Parathyroid adenoma (tissue), 2 donors: ENCODE data around the gene XXYLT1.
"Not testable (repeated sequence)": the region's sequence is repeated elsewhere in the genome, so short reads cannot be mapped to it uniquely, and the experiment has no call there.

Source experiments
- H2AFZ ChIP-seq: fragments of 300-600 bp; sonication (generic); one replicate; pipeline ENCODE4 v1.7.0; 2017; ENCODE audit warnings: antibody characterized with exemption, mild to moderate bottlenecking
- H3K27ac ChIP-seq: fragments of 300-600 bp; sonication (generic); one replicate; pipeline ENCODE4 v1.7.0; 2017
- H3K27me3 ChIP-seq: fragments of 300-600 bp; sonication (generic); one replicate; pipeline ENCODE4 v1.7.0; 2017; ENCODE audit warnings: low read length; ENCODE audit not compliant: control insufficient read depth, insufficient read depth
- H3K36me3 ChIP-seq: fragments of 300-600 bp; sonication (generic); one replicate; pipeline ENCODE4 v1.7.0; 2017; ENCODE audit warnings: low read length; ENCODE audit not compliant: control insufficient read depth, insufficient read depth
- H3K4me1 ChIP-seq: fragments of 300-600 bp; sonication (generic); one replicate; pipeline ENCODE4 v1.7.0; 2017; ENCODE audit warnings: control low read depth
- H3K4me2 ChIP-seq: fragments of 300-600 bp; sonication (generic); one replicate; pipeline ENCODE4 v1.7.0; 2017; ENCODE audit warnings: low read length
- H3K4me3 ChIP-seq: fragments of 300-600 bp; sonication (generic); one replicate; pipeline ENCODE4 v1.7.0; 2017; ENCODE audit warnings: low read depth, low read length
- H3K79me2 ChIP-seq: fragments of 300-600 bp; sonication (generic); one replicate; pipeline ENCODE4 v1.7.0; 2017; ENCODE audit warnings: control low read depth
- H3K9ac ChIP-seq: fragments of 300-600 bp; sonication (generic); one replicate; pipeline ENCODE4 v1.7.0; 2017; ENCODE audit warnings: mild to moderate bottlenecking
- H3K9me3 ChIP-seq: fragments of 300-600 bp; sonication (generic); one replicate; pipeline ENCODE4 v1.7.0; 2017; ENCODE audit warnings: low read length; ENCODE audit not compliant: control insufficient read depth
- TF ChIP-seq, protein P1 (sequence below): fragments of 300-600 bp; sonication (generic); IDR thresholded peaks from one replicate; pipeline ENCODE4 v1.7.0; 2017; ENCODE audit warnings: antibody characterized with exemption, mild to moderate bottlenecking
- donor health status: primary hyperparathyroidism.

Gene XXYLT1

DNA sequence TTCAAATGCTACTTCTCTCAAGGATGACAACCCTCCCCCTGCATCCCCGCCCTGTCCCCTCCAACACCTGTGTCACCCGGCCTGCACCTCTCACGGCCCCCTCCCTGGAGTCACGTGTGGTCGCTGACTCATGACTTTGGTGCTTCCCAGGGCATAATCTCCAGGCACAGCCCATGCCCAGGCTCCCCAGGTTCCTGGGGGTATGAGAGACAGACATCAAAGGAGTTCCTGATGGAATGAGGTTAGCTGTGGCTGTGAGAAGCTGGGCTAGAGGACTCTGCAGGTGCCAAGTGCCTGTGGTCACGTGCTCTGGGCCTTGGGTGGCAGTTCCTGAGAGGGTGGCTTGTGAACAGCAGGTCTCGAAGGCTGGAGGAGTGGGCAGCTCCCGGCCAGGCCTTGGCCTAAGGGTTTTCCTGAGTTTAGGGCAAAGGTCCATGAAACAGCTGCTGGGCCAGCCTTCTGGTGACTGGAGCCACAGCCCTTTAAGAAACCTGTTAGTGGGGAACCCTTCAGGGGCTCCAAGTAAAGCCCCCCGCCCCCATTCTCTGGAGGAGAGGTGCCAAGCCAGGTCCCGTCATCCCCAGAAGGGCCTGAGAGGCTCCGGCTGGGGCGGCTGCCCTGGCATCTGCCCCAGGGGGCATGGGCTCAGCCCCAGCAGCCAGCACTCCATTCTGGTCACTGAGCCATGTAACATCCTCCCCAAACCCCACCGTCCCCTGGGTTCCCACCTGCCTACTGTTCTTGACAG lies 230.0 kb downstream of the XXYLT1 start:
- Histone ChIP-seq H3K27me3 (no peaks in the 10 kb centered on the region), H3K9me3 (no peaks in the 10 kb centered on the region), H2AFZ (no peak overlapping the region), H3K36me3 (no peaks in the 10 kb centered on the region), H3K4me1 (no peaks in the 10 kb centered on the region), H3K4me3 (no peak overlapping the region), H3K79me2 (no peaks in the 10 kb centered on the region), H3K9ac (no peak overlapping the region), H3K27ac (no peak overlapping the region), H3K4me2 (no peak overlapping the region)
- TF ChIP-seq, protein P1, sequence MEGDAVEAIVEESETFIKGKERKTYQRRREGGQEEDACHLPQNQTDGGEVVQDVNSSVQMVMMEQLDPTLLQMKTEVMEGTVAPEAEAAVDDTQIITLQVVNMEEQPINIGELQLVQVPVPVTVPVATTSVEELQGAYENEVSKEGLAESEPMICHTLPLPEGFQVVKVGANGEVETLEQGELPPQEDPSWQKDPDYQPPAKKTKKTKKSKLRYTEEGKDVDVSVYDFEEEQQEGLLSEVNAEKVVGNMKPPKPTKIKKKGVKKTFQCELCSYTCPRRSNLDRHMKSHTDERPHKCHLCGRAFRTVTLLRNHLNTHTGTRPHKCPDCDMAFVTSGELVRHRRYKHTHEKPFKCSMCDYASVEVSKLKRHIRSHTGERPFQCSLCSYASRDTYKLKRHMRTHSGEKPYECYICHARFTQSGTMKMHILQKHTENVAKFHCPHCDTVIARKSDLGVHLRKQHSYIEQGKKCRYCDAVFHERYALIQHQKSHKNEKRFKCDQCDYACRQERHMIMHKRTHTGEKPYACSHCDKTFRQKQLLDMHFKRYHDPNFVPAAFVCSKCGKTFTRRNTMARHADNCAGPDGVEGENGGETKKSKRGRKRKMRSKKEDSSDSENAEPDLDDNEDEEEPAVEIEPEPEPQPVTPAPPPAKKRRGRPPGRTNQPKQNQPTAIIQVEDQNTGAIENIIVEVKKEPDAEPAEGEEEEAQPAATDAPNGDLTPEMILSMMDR = no peak

DNA sequence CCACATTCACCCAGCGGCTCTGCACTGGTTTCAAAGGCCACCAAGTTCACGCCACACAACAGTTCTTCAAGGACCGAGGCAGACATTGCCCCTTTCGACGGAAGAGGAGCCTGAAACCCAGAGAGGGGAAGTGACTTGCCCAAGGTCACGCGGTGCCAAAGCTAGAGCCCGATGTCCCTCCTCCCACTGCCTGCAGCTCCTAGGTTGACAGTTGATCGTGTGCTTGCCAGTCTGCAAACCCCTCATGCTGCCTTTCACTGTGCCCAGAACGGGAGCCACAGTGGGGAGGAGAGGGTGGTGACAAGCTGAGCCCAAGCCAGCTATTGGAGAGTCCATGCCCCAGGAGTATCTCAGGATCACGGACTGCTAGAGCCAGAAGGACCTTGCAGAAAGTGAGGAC lies 230.9 kb downstream of the XXYLT1 start:
- Histone ChIP-seq H3K9ac (no peak overlapping the region), H3K4me1 (no peaks in the 10 kb centered on the region), H3K27ac (no peak overlapping the region), H3K9me3 (no peaks in the 10 kb centered on the region), H3K4me2 (no peak overlapping the region), H3K4me3 (no peak overlapping the region), H3K27me3 (no peaks in the 10 kb centered on the region), H2AFZ (no peak overlapping the region), H3K79me2 (no peaks in the 10 kb centered on the region), H3K36me3 (no peaks in the 10 kb centered on the region)
- TF ChIP-seq, protein P1 = no peak

DNA sequence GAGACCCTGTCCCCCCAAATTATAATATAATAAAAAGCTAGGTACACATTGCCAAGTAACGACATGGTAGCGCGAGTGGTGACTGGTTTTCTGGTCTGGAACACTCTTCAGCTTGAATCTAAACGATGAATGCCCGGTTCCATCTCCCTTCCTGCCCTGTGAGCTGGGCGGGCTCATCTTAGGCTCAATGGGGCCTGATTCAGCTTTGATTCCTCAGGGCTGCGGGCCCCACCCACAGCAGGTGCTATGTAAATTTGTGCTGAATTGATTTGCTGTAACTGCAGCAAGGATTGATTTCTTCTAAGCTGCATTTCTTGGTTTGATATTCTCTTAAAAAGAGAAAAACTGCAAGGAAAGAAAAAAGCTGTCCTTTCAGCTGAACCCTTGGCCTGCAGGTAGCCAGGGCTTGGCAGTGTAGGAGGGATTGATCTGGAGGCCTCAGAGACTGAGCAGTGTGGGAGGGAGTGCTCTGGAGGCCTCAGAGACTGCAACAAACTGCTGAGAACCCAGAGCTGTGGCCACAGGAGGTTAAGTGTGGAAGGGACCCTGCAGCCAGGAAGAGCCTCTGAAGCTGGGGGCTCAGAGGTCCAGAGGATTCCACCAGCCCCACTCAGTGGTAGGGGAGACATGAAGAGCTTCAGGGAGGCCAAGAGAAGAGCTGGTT lies 231.6 kb downstream of the XXYLT1 start:
- Histone ChIP-seq H3K9me3 (no peaks in the 10 kb centered on the region), H3K27me3 (no peaks in the 10 kb centered on the region), H3K36me3 (no peaks in the 10 kb centered on the region), H2AFZ (no peak overlapping the region), H3K27ac (no peak overlapping the region), H3K4me2 (no peak overlapping the region), H3K4me1 (no peaks in the 10 kb centered on the region), H3K9ac (no peak overlapping the region), H3K4me3 (no peak overlapping the region), H3K79me2 (no peaks in the 10 kb centered on the region)
- TF ChIP-seq, protein P1 = no peak

DNA sequence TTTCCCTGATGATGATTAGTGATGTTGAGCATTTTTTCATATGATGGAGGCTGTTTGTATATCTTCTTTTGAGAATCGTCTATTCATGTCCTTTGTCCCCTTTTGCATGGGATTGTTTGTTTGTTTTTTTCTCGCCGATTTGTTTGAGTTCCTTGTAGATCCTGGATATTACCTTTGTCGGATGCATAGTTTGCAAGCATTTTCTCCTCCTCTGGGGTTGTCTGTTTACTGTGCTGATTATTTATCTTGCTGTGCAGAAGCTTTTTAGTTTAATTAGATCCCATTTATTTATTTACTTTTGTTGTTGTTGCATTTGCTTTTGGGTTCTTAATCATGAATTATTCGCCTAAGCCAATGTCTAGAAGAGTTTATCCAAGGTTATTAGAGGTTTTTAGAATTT lies 232.8 kb downstream of the XXYLT1 start:
- H3K4me3 ChIP-seq = no peak overlapping the region
- no peak overlapping the region for H3K9ac ChIP-seq
- H3K27ac ChIP-seq = no peak overlapping the region
- TF ChIP-seq, protein P1 = no peak
- H3K36me3 ChIP-seq = no peaks in the 10 kb centered on the region
- H3K79me2 ChIP-seq = no peaks in the 10 kb centered on the region
- no peaks in the 10 kb centered on the region for H3K27me3 ChIP-seq
- H3K9me3 ChIP-seq = no peaks in the 10 kb centered on the region
- no peak overlapping the region for H3K4me2 ChIP-seq
- no peaks in the 10 kb centered on the region for H3K4me1 ChIP-seq
- H2AFZ ChIP-seq = no peak overlapping the region

DNA sequence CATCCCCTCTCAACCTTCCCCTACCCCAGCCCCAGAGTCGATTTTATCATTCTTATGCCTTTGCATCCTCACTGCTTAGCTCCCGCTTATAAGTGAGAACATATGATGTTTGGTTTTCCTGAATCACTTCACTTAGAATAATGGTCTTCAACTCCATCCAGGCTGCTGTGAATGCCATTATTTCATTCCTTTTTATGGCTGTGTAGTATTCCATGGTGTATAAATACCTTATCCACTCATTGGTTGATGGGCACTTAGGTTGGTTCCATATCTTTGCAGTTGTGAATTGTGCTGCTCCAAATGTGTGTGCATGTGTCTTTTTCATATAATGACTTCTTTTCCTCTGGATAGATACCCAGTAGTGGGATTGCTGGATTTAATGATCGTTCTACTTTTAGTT lies 233.4 kb downstream of the XXYLT1 start:
- not testable (repeated sequence) for H3K79me2 ChIP-seq, H3K4me2 ChIP-seq, H2AFZ ChIP-seq, H3K9me3 ChIP-seq, H3K4me1 ChIP-seq, H3K27ac ChIP-seq, H3K4me3 ChIP-seq, H3K9ac ChIP-seq, H3K27me3 ChIP-seq, H3K36me3 ChIP-seq
